Peyer's patch (tissue), 4 donors: Measurements from ENCODE around the gene DNMT1.

ENCODE experiments used
- POLR2A ChIP-seq, 2 donors: fragments of 450-650 bp; IDR thresholded peaks; one replicate each; pipeline ENCODE4 v1.5.1; 2017; ENCODE audit warnings: antibody characterized with exemption in 2 of 2, mild to moderate bottlenecking in 2 of 2, moderate library complexity in 2 of 2
- TF ChIP-seq, protein P1 (sequence below), 6 experiments: fragments of 450-650 bp in 4 of 6; fragments of 200-600 bp in 2 of 6; sonication (generic) in 1 of 6; IDR thresholded peaks; one replicate each; pipeline ENCODE4 v1.5.1; 2017 to 2019; ENCODE audit warnings: antibody characterized with exemption in 6 of 6, mild to moderate bottlenecking in 3 of 6, moderate library complexity in 1 of 6

DNA sequence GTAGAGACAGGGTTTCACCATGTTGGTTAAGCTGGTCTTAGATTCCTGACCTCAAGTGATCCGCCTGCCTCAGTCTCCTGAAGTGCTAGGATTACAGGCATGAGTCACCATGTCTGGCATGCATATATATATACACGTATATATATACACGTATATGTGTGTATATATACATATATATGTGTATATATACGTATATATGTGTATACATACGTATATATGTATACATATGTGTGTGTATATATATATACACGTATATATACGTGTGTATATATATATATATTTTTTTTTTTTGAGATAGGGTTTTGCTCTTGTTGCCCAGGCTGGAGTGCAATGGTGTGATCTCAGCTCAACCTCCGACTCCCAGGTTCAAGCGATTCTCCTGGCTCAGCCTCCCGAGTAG lies 11.9 kb downstream of the DNMT1 start:
- TF ChIP-seq, protein P1, sequence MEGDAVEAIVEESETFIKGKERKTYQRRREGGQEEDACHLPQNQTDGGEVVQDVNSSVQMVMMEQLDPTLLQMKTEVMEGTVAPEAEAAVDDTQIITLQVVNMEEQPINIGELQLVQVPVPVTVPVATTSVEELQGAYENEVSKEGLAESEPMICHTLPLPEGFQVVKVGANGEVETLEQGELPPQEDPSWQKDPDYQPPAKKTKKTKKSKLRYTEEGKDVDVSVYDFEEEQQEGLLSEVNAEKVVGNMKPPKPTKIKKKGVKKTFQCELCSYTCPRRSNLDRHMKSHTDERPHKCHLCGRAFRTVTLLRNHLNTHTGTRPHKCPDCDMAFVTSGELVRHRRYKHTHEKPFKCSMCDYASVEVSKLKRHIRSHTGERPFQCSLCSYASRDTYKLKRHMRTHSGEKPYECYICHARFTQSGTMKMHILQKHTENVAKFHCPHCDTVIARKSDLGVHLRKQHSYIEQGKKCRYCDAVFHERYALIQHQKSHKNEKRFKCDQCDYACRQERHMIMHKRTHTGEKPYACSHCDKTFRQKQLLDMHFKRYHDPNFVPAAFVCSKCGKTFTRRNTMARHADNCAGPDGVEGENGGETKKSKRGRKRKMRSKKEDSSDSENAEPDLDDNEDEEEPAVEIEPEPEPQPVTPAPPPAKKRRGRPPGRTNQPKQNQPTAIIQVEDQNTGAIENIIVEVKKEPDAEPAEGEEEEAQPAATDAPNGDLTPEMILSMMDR (IDR thresholded peaks at IDR 0.05), result no peak
- TF ChIP-seq POLR2A (IDR thresholded peaks at IDR 0.05), result no peak
